Smooth muscle cell (in vitro differentiated cells): ENCODE measurements around the gene C19orf25. TPM values are rescaled to one million over a fixed set of nuclear protein-coding genes. Genes with fewer than 3 reads are reported as not detected.
A peak's percentile ranks its signal among the peaks of the same experiment; 100 is the strongest.

Source experiments
- DNase-seq: peaks from one replicate; lab custom pipeline; 2025; ENCODE audit not compliant: unreplicated experiment; lab: John Stamatoyannopoulos, UW
- H2AFZ ChIP-seq: fragments of 200-600 bp; sonication (generic); 2 replicates; pipeline ENCODE4 v1.6.0; 2016; ENCODE audit warnings: antibody characterized with exemption, low read depth, mild to moderate bottlenecking
- H3F3A ChIP-seq: fragments of 200-600 bp; sonication (generic); 2 replicates; pipeline ENCODE4 v1.6.0; 2017; ENCODE audit warnings: antibody characterized with exemption, low read depth
- H3K27ac ChIP-seq: fragments of 200-600 bp; sonication (generic); 2 replicates; pipeline ENCODE4 v1.5.1; 2016; ENCODE audit warnings: low read depth, mild to moderate bottlenecking
- H3K27me3 ChIP-seq: fragments of 200-600 bp; sonication (generic); 2 replicates; pipeline ENCODE4 v1.6.1; 2016; ENCODE audit warnings: low read depth, mild to moderate bottlenecking
- H3K36me3 ChIP-seq: fragments of 200-600 bp; sonication (generic); 2 replicates; pipeline ENCODE4 v1.5.1; 2016; ENCODE audit warnings: low read depth
- H3K4me1 ChIP-seq: fragments of 200-600 bp; sonication (generic); 2 replicates; pipeline ENCODE4 v1.5.1; 2016; ENCODE audit warnings: low read depth
- H3K4me2 ChIP-seq: fragments of 200-600 bp; sonication (generic); 2 replicates; pipeline ENCODE4 v1.6.0; 2016; ENCODE audit warnings: mild to moderate bottlenecking
- H3K4me3 ChIP-seq: fragments of 200-600 bp; sonication (generic); 2 replicates; pipeline ENCODE4 v1.5.1; 2016; ENCODE audit warnings: mild to moderate bottlenecking
- H3K79me2 ChIP-seq: fragments of 200-600 bp; sonication (generic); 2 replicates; pipeline ENCODE4 v1.6.0; 2016; ENCODE audit warnings: low read depth, mild to moderate bottlenecking
- H3K9ac ChIP-seq: fragments of 200-600 bp; sonication (generic); 2 replicates; pipeline ENCODE4 v1.6.0; 2016; ENCODE audit warnings: low read depth
- H3K9me3 ChIP-seq: fragments of 200-600 bp; sonication (generic); replicated peaks from 2 replicates; pipeline ENCODE4 v1.5.1; 2016; ENCODE audit warnings: low read depth
- H4K20me1 ChIP-seq: fragments of 200-600 bp; sonication (generic); 2 replicates; pipeline ENCODE4 v1.6.0; 2016; ENCODE audit warnings: low read depth
- CTCF ChIP-seq: fragments of 200-600 bp; sonication (generic); IDR thresholded peaks from 2 replicates; pipeline ENCODE4 v1.5.1; 2017; ENCODE audit warnings: borderline replicate concordance, mild to moderate bottlenecking, antibody characterized with exemption; ENCODE audit not compliant: insufficient read depth, poor library complexity, severe bottlenecking
- WGBS: methylation state at CpG from one replicate; pipeline ENCODE4 v1.1.7; 2016; ENCODE audit warnings: low lambda C conversion rate; 5-methylcytosine and 5-hydroxymethylcytosine counted together
- polyA plus RNA-seq: library from polyadenylated mRNA; unstranded; fragments of >200 nt; fragmentation: Nextera tagmentation; extraction: Ambion mirVana; gene quantifications from 2 replicates; pipeline ENCODE4 v1.2.1, GENCODE V29; 2016
- total RNA-seq: library from RNA; depleted of rRNA; stranded (reverse); fragments of >200 nt; gene quantifications from 2 replicates; pipeline ENCODE4 v1.2.3, GENCODE V29; 2014

Gene C19orf25
- total and polyA plus RNA-seq, 2 experiments from 2014 or later, result 15.2 to 27.9 TPM

DNA sequence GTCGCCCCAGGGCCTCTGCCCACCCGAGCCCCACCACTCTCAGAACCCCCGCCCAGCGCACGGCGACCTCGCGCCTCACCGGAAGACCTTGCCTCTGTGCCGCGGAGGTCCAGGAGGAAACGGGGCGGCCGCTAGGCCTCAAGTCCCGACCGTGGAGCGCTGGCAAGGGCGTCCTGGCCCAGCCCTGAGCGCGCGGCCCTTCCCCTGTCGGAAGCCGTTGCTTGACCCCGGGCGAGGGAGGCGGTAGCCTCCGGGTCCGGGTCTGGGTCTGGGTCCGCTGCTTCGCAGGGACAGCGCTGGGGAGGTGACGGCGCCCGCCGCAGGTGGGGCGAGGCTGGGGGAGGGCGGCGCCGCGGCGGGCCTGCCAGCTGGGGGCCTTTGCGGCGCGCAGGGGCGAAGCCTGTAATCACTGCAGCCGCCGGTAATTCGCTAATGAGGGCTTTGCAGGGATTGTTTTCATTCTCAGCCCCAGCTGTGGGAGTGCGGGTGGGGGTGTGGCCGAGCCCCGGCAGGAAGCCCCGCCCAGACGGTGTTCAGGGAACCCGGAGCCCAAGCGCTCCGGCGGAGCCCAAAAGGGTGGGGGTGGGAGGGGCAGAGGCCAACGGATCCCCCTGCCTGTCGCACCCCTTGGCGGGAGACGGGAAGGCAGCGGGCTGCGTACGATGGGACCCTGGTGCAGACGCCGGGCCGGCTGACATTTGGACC is 8.6 kb downstream of the C19orf25 start:
- no peak for TF ChIP-seq CTCF
- no peak for DNase-seq
- Histone ChIP-seq H4K20me1 (peaks cover 97% of the 10 kb centered on the region), H3K4me3 (peak overlapping the region; percentile 40), H3K79me2 (no peaks in the 10 kb centered on the region), H3K9ac (no peak overlapping the region), H3K36me3 (no peaks in the 10 kb centered on the region), H3F3A (no peaks in the 10 kb centered on the region), H3K9me3 (no peaks in the 10 kb centered on the region), H3K4me1 (peaks cover 31% of the 10 kb centered on the region), H3K27ac (no peak overlapping the region), H3K27me3 (peaks cover 81% of the 10 kb centered on the region), H2AFZ (no peak overlapping the region), H3K4me2 (peak overlapping the region; percentile 83)
- WGBS, result 3% methylated on average over 48 of the region's 67 CpGs

DNA sequence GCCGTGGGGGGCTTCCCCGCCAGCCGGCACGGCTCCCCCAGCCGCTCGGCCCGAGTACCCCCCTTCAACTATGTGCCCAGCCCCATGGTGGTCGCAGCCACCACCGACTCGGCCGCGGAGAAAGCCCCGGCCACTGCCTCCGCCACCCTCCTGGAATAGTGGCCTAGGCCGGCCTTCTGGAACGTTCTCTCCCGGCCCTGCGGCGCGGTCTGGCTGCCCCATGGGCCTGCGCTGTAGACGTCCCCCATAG is 9.0 kb downstream of the C19orf25 start:
- H3K79me2 ChIP-seq, result no peaks in the 10 kb centered on the region
- H3K4me1 ChIP-seq, result peaks cover 31% of the 10 kb centered on the region
- H3K27me3 ChIP-seq, result peaks cover 86% of the 10 kb centered on the region
- no peak overlapping the region for H2AFZ ChIP-seq
- no peak for DNase-seq
- TF ChIP-seq CTCF, result no peak
- WGBS, result 24% methylated on average over 22 of the region's 22 CpGs
- no peaks in the 10 kb centered on the region for H3K36me3 ChIP-seq
- peak overlapping the region; percentile 83 for H3K4me2 ChIP-seq
- peaks cover 97% of the 10 kb centered on the region for H4K20me1 ChIP-seq
- H3K4me3 ChIP-seq, result peak overlapping the region; percentile 40
- H3K9me3 ChIP-seq, result no peaks in the 10 kb centered on the region
- no peaks in the 10 kb centered on the region for H3F3A ChIP-seq
- H3K27ac ChIP-seq, result no peak overlapping the region
- no peak overlapping the region for H3K9ac ChIP-seq

DNA sequence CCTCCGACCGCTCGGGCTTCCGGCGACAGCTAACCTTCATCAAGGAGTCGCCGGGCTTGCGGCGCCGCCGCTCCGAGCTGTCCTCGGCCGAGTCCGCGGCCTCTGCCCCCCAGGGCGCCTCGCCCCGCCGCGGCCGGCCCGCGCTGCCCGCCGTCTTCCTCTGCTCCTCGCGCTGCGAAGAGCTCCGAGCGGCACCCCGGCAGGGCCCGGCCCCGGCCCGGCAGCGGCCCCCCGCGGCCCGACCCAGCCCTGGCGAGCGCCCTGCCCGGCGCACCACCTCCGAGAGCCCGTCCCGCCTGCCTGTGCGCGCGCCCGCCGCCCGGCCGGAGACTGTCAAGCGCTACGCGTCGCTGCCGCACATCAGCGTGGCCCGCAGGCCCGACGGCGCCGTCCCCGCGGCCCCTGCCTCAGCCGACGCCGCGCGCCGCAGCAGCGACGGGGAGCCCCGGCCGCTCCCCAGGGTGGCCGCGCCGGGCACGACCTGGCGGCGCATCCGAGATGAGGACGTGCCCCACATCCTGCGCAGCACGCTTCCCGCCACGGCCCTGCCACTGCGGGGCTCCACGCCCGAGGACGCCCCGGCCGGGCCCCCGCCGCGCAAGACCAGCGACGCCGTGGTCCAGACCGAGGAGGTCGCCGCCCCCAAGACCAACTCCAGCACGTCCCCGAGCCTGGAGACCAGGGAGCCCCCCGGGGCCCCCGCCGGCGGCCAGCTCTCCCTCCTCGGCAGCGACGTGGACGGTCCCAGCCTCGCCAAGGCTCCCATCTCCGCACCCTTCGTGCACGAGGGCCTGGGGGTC is 9.6 kb downstream of the C19orf25 start:
- H3K4me1 ChIP-seq, result peaks cover 31% of the 10 kb centered on the region
- peak overlapping the region; percentile 40 for H3K4me3 ChIP-seq
- 8% methylated on average over 49 of the region's 117 CpGs for WGBS
- peaks cover 89% of the 10 kb centered on the region for H3K27me3 ChIP-seq
- peak overlapping the region; percentile 83 for H3K4me2 ChIP-seq
- no peak overlapping the region for H3K27ac ChIP-seq
- no peaks in the 10 kb centered on the region for H3F3A ChIP-seq
- no peaks in the 10 kb centered on the region for H3K9me3 ChIP-seq
- peaks cover 97% of the 10 kb centered on the region for H4K20me1 ChIP-seq
- TF ChIP-seq CTCF, result no peak
- H3K79me2 ChIP-seq, result no peaks in the 10 kb centered on the region
- no peak overlapping the region for H3K9ac ChIP-seq
- DNase-seq, result no peak
- no peak overlapping the region for H2AFZ ChIP-seq
- no peaks in the 10 kb centered on the region for H3K36me3 ChIP-seq
